GM19468 (cell line): ENCODE measurements around the gene ADAM8.
"Not testable (repeated sequence)": the region's sequence is repeated elsewhere in the genome, so short reads cannot be mapped to it uniquely, and the experiment has no call there.

Experiments
- ATAC-seq: cut with Tn5 transposase; IDR thresholded peaks from one replicate; pipeline ENCODE4 v1.9.1; 2021; ENCODE audit warnings: mild to moderate bottlenecking, moderate library complexity, moderate number of reproducible peaks; ENCODE audit not compliant: unreplicated experiment; ENCODE audit errors: extremely low read depth

ADAM8 gene

GRCh38 chr10:133236401-133237240, 40.0 kb downstream of the ADAM8 start:
- no peak for ATAC-seq

- no peak for ATAC-seq
These were observed 40.7 kb downstream of the ADAM8 start for GRCh38 chr10:133235932-133236331.

DNA sequence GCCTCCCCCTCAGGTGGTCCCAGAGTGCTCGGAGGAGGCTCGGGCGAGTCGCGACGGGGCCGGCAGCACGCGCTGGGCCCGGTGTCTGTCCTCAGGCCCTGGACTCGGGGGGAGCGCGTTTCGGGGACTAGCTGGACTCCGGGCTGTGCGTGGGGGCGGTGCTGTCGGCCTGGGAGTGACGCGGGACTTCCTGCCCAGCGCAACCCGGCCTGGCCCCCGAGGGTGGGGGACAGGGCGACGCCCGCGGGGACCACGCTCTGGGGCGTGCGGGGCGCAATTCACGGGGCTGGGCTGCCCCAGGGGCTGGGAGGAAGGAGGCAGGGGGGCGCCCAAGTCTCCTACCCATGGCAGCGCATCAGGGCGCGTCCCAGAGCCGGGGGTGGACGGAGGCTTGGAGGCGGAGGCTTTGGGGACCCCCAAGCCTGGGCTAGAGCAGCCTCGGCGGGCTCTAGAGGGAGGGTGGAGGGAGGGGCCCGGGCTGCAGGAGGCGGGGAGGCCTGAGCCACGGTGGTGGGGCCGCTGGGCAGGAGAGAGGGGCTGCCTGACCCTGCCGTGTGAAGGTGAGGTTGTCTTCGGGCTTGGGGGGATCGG, 41.3 kb downstream of the ADAM8 start:
- ATAC-seq: no peak

DNA sequence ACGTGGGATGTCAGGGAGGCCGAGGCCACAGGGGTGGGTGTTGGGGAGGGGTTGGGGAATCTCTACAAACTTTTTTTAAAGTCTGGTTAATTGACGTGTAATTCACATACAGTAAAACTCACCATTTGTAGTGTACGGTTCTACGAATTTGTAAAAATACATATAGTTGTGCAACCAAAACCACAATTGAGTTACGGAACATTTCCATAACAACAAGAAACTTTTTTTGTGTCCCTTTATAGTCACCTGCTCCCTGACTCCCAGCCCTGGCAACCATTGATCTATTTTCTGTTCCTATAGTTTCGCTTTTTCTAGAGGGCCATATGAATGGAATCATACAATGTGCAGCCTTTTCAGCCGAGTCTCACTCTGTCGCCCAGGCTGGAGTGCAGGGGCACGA, 41.9 kb downstream of the ADAM8 start:
- ATAC-seq: not testable (repeated sequence)

GRCh38 chr10:133231946-133232574, 44.6 kb downstream of the ADAM8 start:
- no peak for ATAC-seq

DNA sequence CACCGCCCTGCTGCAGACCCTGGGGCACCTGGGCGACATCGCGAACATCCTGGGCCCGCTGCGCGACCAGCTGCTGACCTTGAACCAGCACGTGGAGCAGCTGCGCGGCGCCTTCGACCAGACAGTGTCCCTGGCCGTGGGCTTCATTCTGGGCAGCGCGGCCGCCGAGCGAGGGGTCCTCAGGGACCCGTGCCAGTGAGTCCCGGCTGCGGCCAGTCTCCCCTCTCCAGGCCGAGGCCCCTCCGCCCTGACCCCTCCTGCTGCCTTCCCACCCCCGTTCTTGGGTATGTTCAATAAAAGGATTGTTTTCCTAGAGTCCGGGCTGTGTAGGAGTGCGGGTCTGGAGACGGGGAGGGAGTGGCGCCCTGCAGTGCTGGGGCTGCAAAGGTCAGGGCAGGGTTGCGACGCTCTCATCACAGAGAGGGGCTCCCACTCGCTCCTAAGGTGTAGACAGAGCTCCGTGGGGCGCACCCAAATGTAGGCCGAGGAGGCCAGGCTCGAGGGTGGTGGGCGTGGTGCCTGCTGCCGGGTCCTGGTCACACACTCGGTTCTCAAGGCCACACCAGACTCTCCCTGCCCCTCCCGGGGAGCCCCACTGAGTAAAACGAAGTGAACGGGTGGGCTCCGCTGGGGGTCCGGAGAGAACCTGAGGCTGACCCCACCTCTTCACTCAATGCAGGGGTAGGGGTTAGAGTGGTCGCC, 45.3 kb downstream of the ADAM8 start:
- no peak for ATAC-seq

- ATAC-seq: no peak
These were observed 46.1 kb downstream of the ADAM8 start for GRCh38 chr10:133230387-133231195.

DNA sequence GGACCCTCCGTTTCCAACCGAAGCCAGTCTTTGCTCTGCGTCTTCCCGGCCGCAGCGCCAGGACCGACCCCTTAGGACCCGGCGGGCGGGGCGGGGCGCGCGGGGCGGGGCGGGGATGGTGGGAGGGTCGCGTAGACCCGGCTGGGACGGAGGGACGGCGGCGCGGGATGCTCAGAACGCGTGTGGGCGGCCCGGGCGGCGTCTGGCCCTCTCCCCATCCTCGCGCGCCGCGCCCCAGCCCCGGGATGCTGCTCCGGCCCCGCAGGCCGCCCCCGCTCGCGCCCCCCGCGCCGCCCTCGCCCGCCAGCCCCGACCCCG, 46.7 kb downstream of the ADAM8 start, which contains the start of gene UTF1:
Gene UTF1, plus strand, starts transcription at position 174 of the 318 bp plus-strand sequence. Its CDS starts 72 bp downstream, at position 246.
- ATAC-seq: no peak

GRCh38 chr10:133229265-133230043, 47.2 kb downstream of the ADAM8 start:
- ATAC-seq: no peak

DNA sequence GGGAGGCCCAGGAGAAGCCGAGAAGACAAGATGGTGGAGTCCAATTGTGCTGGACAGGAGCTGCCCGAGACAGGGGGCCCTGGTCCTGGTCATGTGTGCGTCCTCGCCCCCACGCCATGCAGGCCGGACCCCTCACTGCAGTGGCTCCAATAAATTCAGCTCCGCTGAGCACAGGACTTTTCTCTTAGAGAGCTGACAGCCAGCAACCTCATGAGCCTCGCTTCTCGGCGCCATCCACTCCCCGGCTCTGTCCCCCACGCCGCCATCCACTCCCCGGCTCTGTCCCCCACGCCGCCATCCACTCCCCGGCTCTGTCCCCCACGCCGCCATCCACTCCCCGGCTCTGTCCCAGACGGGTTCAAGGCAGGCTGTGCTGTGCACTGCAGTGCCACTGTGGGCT, 49.4 kb downstream of the ADAM8 start:
- ATAC-seq: no peak

- no peak for ATAC-seq
These were observed 50.3 kb downstream of the ADAM8 start for GRCh38 chr10:133226251-133226808.

DNA sequence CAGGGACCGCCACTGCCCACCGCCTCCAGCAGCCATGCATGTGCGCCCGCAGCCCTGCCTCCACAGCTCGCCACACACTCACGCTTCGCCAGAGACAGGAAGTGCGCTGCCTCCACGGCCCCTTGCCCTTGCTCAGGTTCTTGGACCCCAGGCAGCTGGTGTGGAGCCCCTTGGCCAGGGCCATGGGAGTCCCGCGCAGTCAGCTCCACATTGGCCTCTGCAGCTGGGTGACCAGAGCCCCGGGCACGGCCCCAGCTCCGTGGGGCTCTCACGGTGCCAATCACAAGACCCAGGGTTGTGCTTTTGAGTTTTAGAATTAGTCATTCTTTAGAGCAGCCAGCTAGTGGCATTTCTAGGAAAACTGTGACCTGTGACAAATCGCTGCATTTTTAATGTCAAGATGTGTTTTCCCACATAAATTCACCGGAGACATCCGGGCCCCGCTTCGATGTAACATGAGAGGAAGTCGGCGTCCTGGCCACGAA, 50.9 kb downstream of the ADAM8 start:
- no peak for ATAC-seq

GRCh38 chr10:133224756-133225372, 51.8 kb downstream of the ADAM8 start:
- ATAC-seq: no peak

DNA sequence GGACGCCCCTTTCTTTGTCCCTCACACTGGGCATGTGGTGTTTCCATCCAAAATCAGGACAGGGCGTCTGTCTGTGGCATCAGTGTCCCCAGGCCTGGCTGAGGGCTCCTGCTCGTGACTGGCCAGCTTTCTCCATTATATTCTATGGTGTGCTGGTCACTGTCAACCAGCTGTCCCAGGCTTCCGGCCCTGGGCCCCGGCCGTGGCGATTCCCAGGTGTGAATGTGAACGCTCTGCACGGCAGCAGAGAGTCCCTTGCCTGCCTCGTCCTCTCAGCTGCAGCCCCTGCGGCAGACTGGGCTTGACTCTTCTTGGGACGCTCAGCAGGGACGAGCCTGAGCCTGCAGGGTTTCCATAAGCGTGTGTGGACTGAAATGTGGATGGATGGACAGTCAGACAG, 52.6 kb downstream of the ADAM8 start:
- no peak for ATAC-seq

GRCh38 chr10:133221756-133222155, 54.9 kb downstream of the ADAM8 start:
- not testable (repeated sequence) for ATAC-seq

DNA sequence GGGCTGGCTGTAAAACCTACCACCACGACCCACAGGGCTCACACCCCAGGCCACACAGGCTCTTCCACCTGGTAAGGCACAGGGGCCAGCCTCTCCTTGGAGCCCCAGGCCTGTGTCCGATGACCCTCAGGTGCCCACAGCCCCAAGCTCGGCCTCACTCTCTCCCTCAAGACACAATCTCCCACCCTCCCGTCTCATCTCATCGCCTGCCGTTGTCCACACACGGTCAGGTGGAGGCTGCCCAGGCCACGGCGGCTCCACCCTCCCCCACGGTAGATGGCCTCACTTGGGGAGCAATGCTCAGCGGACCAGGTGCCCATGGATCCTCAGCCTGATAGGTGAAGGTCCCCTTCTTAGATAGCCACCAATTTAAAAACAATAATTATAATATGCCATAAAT, 55.3 kb downstream of the ADAM8 start:
- no peak for ATAC-seq

DNA sequence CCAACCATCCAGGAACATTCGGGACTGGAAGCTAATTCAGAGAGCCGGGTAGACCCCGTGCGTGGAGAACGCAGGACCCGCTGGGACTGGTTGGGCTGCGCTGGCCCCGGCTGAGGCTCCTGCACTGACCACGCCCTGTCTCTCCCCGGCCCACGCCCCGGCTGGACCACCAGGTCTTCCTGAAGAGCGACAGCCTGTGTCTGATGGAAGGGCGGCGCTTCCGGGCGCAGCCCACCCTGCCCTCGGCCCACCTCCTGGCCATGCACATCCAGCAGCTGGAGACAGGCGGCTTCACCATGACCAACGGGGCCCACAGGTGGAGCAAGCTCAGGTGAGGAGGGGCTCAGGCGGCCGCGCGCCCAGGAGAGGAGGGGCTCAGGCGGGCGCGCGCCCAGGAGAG, 56.9 kb downstream of the ADAM8 start:
- ATAC-seq: no peak

GRCh38 chr10:133218891-133219290, 57.8 kb downstream of the ADAM8 start:
- ATAC-seq: no peak
